ENCODE results near the gene NTHL1. TPM values are rescaled to one million over a fixed set of nuclear protein-coding genes. Genes with fewer than 3 reads are reported as not detected.

NTHL1 gene
- total RNA-seq, 1 experiment from 2014 or later = 47.3 TPM

DNA sequence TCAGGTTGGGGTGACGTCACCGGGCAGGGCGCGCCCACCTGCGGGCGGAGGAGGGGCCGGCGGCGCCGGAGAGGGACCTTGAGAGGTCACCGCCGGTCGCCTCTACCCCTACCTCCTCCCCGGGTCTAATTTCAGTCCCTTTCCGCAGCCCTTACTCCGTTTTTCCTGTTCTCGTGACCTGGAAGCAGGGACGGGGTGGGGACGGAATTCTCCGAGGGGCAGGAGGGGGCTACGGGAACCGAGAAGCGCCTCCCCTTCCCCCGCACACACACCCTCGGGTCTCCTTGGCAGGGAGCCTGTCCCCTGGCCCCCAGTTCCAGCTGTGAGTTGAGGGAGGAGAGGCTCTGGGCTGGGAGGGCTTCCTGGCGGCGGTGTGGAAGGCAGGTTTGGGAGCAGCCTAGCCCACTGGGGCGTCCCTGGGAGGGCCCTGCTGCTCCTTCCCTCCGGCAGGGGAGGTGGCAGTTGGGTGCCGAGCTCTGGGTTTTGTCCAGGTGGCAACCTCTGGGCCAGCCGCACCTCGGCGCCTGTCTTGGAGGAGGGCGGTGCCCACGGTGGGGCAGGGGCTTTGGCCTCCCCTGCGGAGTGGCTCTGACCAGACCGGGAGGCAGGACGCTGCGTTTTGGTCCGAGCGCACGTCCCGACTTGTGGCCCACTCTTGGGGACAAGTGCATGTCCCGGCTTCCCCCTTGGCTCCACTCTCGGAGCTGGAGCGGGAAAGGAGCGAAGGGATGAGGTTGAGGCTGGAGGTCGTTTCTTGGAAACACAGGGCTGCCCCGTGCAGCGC is 57.1 kb downstream of the NTHL1 start:
- TF ChIP-seq EZH2 (IDR thresholded peaks at IDR 0.05; ENCODE audit: low read depth) = no peak
- TF ChIP-seq, protein P1, sequence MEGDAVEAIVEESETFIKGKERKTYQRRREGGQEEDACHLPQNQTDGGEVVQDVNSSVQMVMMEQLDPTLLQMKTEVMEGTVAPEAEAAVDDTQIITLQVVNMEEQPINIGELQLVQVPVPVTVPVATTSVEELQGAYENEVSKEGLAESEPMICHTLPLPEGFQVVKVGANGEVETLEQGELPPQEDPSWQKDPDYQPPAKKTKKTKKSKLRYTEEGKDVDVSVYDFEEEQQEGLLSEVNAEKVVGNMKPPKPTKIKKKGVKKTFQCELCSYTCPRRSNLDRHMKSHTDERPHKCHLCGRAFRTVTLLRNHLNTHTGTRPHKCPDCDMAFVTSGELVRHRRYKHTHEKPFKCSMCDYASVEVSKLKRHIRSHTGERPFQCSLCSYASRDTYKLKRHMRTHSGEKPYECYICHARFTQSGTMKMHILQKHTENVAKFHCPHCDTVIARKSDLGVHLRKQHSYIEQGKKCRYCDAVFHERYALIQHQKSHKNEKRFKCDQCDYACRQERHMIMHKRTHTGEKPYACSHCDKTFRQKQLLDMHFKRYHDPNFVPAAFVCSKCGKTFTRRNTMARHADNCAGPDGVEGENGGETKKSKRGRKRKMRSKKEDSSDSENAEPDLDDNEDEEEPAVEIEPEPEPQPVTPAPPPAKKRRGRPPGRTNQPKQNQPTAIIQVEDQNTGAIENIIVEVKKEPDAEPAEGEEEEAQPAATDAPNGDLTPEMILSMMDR (conservative IDR thresholded peaks at IDR 0.05) = no peak
- Histone ChIP-seq H3K27me3 (ENCODE audit: insufficient read depth, low read depth) (no peaks in the 10 kb centered on the region), H3K36me3 (ENCODE audit: low read depth) (no peaks in the 10 kb centered on the region; the same call in 1 of the 2 replicates), H2AFZ (peak overlapping the region; percentile 65; the same call in 1 of the 2 replicates), H3K9me2 (ENCODE audit: insufficient read depth) (no peaks in the 10 kb centered on the region), H3K4me2 (peak overlapping the region; percentile 81), H3K27ac (no peak overlapping the region), H4K20me1 (ENCODE audit: insufficient read depth) (no peaks in the 10 kb centered on the region), H3K79me2 (ENCODE audit: low read depth) (peaks cover 4% of the 10 kb centered on the region), H3K9me3 (ENCODE audit: insufficient read depth, low read depth) (no peaks in the 10 kb centered on the region), H3K4me3 (peak overlapping the region; percentile 45), H3F3A (ENCODE audit: insufficient read depth, low read depth) (peaks cover 61% of the 10 kb centered on the region), H3K4me1 (replicated peaks; ENCODE audit: insufficient read depth) (peaks cover 32% of the 10 kb centered on the region)
- ChIA-PET CTCF (no interaction called here), POLR2A (ENCODE audit: unreplicated experiment) (no interaction called here)
- no peak for DNase-seq
- TSS peak; percentile 17 for BruUV-seq (replicated peaks)
- intact Hi-C loops (cut with micrococcal nuclease; ENCODE audit: unreplicated experiment) = no loop called here

DNA sequence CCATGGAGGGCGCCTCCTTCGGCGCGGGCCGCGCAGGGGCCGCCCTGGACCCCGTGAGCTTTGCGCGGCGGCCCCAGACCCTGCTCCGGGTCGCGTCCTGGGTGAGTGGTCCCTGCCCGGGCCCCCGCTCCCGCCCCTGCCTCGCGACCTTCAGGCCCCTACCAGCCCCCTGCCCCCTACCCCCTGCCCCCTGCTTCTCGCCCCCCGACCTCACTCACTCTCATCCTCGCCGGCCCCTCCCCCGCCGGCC is 57.6 kb downstream of the NTHL1 start:
- Histone ChIP-seq H4K20me1 (ENCODE audit: insufficient read depth) (no peaks in the 10 kb centered on the region), H3K4me1 (replicated peaks; ENCODE audit: insufficient read depth) (peaks cover 37% of the 10 kb centered on the region), H3K36me3 (ENCODE audit: low read depth) (no peaks in the 10 kb centered on the region; the same call in 1 of the 2 replicates), H3K27ac (no peak overlapping the region), H2AFZ (no peak overlapping the region), H3K9me2 (ENCODE audit: insufficient read depth) (no peaks in the 10 kb centered on the region), H3F3A (ENCODE audit: insufficient read depth, low read depth) (peaks cover 60% of the 10 kb centered on the region), H3K27me3 (ENCODE audit: insufficient read depth, low read depth) (no peaks in the 10 kb centered on the region), H3K79me2 (ENCODE audit: low read depth) (peaks cover 9% of the 10 kb centered on the region), H3K4me3 (peak overlapping the region; percentile 45; the same call in 1 of the 2 replicates), H3K9me3 (ENCODE audit: insufficient read depth, low read depth) (no peaks in the 10 kb centered on the region), H3K4me2 (peak overlapping the region; percentile 81)
- intact Hi-C loops (cut with micrococcal nuclease; ENCODE audit: unreplicated experiment) = no loop called here
- DNase-seq = no peak
- no TSS peak for BruUV-seq (replicated peaks)
- TF ChIP-seq, protein P1 (conservative IDR thresholded peaks at IDR 0.05) = no peak
- no peak for TF ChIP-seq EZH2 (IDR thresholded peaks at IDR 0.05; ENCODE audit: low read depth)
- CTCF ChIA-PET = no interaction called here
- POLR2A ChIA-PET (ENCODE audit: unreplicated experiment) = no interaction called here

Small RNAs within 50 kb of the gene (microRNA-seq; reads per million reads assigned to microRNA genes)
- gene MIR1225 (ENCODE audit: borderline number of aligned reads, borderline replicate concordance) = not detected

Other genes with a start within 250 kb of the NTHL1 start
- 51.8 and 74.5 TPM in 2 replicates for gene HAGH, start 221.0 kb downstream of the NTHL1 start, total RNA-seq (2021)
- 26.8 and 41.2 TPM in 2 replicates for gene FAHD1, start 220.6 kb downstream of the NTHL1 start, total RNA-seq (2021)
- not detected in 2 replicates for gene MEIOB, start 175.7 kb downstream of the NTHL1 start, total RNA-seq (2021)
- gene HS3ST6, start 129.4 kb downstream of the NTHL1 start, total RNA-seq (2021) = not detected in 2 replicates
- 49.4 and 54.9 TPM in 2 replicates for gene MSRB1, start 104.6 kb downstream of the NTHL1 start, total RNA-seq (2021)
- gene RPL3L, start 93.1 kb downstream of the NTHL1 start, total RNA-seq (2021) = 0.44 TPM in 1 of 2 replicates, not detected in the other
- gene NDUFB10, start 88.3 kb downstream of the NTHL1 start, total RNA-seq (2021) = 181 and 190 TPM in 2 replicates
- 3,808 and 4,468 TPM in 2 replicates for gene RPS2, start 83.0 kb downstream of the NTHL1 start, total RNA-seq (2021)
- not detected in 2 replicates for gene RNF151, start 81.0 kb downstream of the NTHL1 start, total RNA-seq (2021)
- 51.3 and 66.4 TPM in 2 replicates for gene TBL3, start 75.8 kb downstream of the NTHL1 start, total RNA-seq (2021)
- 11.1 and 12.7 TPM in 2 replicates for gene NOXO1, start 66.4 kb downstream of the NTHL1 start, total RNA-seq (2021)
- gene GFER, start 63.6 kb downstream of the NTHL1 start, total RNA-seq (2021) = 59.7 and 63.8 TPM in 2 replicates
- 4.3 and 4.5 TPM in 2 replicates for gene SYNGR3, start 57.9 kb downstream of the NTHL1 start, total RNA-seq (2021)
- 68.4 and 72.5 TPM in 2 replicates for gene ZNF598, start 38.0 kb downstream of the NTHL1 start, total RNA-seq (2021)
- gene NPW, start 28.0 kb downstream of the NTHL1 start, total RNA-seq (2021) = 4.0 and 8.1 TPM in 2 replicates
- gene NHERF2, start 20.9 kb downstream of the NTHL1 start, total RNA-seq (2021) = 104 and 144 TPM in 2 replicates
- 166 and 170 TPM in 2 replicates for gene TSC2, start 151 bp upstream of the NTHL1 start, total RNA-seq (2021)
- gene PKD1, start 88.1 kb upstream of the NTHL1 start, total RNA-seq (2021) = 91.5 and 105 TPM in 2 replicates
- gene RAB26, start 100.8 kb upstream of the NTHL1 start, total RNA-seq (2021) = 29.5 and 31.3 TPM in 2 replicates
- gene TRAF7, start 107.9 kb upstream of the NTHL1 start, total RNA-seq (2021) = 166 and 199 TPM in 2 replicates
- 2.1 and 3.3 TPM in 2 replicates for gene CASKIN1, start 148.8 kb upstream of the NTHL1 start, total RNA-seq (2021)
- gene MLST8, start 157.6 kb upstream of the NTHL1 start, total RNA-seq (2021) = 66.3 and 74.2 TPM in 2 replicates
- gene BRICD5, start 163.0 kb upstream of the NTHL1 start, total RNA-seq (2021) = 17.1 and 24.6 TPM in 2 replicates
- 20.2 and 23.4 TPM in 2 replicates for gene PGP, start 167.0 kb upstream of the NTHL1 start, total RNA-seq (2021)
- 38.8 and 41.1 TPM in 2 replicates for gene E4F1, start 175.8 kb upstream of the NTHL1 start, total RNA-seq (2021)
- 6.0 and 7.3 TPM in 2 replicates for gene DNASE1L2, start 188.6 kb upstream of the NTHL1 start, total RNA-seq (2021)
- gene ECI1, start 203.8 kb upstream of the NTHL1 start, total RNA-seq (2021) = 131 and 216 TPM in 2 replicates
- 229 and 250 TPM in 2 replicates for gene RNPS1, start 220.3 kb upstream of the NTHL1 start, total RNA-seq (2021)

Measured in PC-9 (cell line).